NT2/D1 (cell line): Measurements from ENCODE around the gene KRTAP5-6.

ENCODE experiments used
- DNase-seq: peaks from one replicate; pipeline ENCODE4 v3.0.0-alpha.2; 2011; ENCODE audit warnings: low read depth, low spot score
- H3K27me3 ChIP-seq: 2 replicates; pipeline ENCODE4 v1.6.0; 2011; ENCODE audit warnings: mild to moderate bottlenecking; ENCODE audit not compliant: insufficient read length, insufficient read depth
- H3K36me3 ChIP-seq: 2 replicates; pipeline ENCODE4 v1.6.1; 2011; ENCODE audit warnings: mild to moderate bottlenecking, low read length, mixed read lengths; ENCODE audit not compliant: insufficient read depth, insufficient read length
- H3K4me1 ChIP-seq: 2 replicates; pipeline ENCODE4 v1.5.1; 2011; ENCODE audit not compliant: insufficient read depth, insufficient read length
- H3K4me3 ChIP-seq: 2 replicates; pipeline ENCODE4 v1.5.1; 2011; ENCODE audit warnings: low read depth; ENCODE audit not compliant: insufficient read length
- H3K9ac ChIP-seq: 2 replicates; pipeline ENCODE4 v1.6.0; 2011; ENCODE audit warnings: low read depth; ENCODE audit not compliant: insufficient read length
- H3K9me3 ChIP-seq: 2 replicates; pipeline ENCODE4 v1.5.1; 2011; ENCODE audit warnings: mild to moderate bottlenecking, low read length; ENCODE audit not compliant: insufficient read depth
- SUZ12 ChIP-seq: IDR thresholded peaks from 2 replicates; pipeline ENCODE4 v1.6.1; 2011; ENCODE audit not compliant: insufficient read length, insufficient read depth; ENCODE audit errors: extremely low read depth
- YY1 ChIP-seq: IDR thresholded peaks from 2 replicates; pipeline ENCODE4 v1.6.1; 2011; ENCODE audit not compliant: insufficient read length, insufficient read depth
- ZNF274 ChIP-seq: IDR thresholded peaks from 2 replicates; pipeline ENCODE4 v1.6.1; 2011; ENCODE audit warnings: mild to moderate bottlenecking, low read depth, low read length

Gene KRTAP5-6, protein sequence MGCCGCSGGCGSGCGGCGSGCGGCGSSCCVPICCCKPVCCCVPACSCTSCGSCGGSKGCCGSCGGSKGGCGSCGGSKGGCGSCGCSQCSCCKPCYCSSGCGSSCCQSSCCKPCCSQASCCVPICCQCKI

DNA sequence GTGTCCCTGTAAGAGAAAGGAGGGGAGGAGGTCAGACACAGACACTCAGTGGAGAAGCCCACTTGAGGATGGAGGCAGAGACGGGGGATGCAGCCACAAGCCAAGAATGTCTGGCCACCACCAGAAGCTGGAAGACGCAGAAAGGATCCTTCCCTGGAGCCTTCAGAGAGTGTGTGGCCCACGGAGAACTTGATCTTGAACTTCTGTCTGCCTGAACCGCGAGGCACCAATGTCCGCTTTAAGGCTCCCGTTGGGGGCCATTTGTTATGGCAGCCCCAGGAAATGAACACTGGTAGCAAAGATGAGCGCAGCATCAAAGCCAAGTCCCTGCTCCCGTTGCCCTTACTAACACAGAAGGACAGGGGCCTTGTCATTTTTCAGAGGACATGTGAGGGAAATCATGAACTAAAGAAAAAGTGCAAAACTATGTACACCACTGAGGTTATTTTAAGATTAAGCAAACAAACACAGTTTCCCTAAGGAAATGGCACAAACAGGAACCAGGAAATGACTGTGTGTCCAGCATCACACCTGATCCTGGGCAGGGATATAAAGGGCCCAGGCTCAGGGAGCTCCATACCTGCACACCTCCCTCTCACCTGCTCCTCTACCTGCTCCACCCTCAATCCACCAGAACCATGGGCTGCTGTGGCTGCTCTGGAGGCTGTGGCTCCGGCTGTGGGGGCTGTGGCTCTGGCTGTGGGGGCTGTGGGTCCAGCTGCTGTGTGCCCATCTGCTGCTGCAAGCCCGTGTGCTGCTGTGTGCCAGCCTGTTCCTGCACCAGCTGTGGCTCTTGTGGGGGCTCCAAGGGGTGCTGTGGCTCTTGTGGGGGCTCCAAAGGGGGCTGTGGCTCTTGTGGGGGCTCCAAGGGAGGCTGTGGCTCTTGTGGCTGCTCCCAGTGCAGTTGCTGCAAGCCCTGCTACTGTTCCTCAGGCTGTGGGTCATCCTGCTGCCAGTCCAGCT, at the start of gene KRTAP5-6:
KRTAP5-6 (plus strand) TSS at position 588 of the 963 bp plus-strand sequence; CDS start at position 639, 51 bp downstream.
- no peak for TF ChIP-seq YY1
- Histone ChIP-seq H3K27me3 (peaks cover 10% of the 10 kb centered on the region), H3K36me3 (no peaks in the 10 kb centered on the region)

DNA sequence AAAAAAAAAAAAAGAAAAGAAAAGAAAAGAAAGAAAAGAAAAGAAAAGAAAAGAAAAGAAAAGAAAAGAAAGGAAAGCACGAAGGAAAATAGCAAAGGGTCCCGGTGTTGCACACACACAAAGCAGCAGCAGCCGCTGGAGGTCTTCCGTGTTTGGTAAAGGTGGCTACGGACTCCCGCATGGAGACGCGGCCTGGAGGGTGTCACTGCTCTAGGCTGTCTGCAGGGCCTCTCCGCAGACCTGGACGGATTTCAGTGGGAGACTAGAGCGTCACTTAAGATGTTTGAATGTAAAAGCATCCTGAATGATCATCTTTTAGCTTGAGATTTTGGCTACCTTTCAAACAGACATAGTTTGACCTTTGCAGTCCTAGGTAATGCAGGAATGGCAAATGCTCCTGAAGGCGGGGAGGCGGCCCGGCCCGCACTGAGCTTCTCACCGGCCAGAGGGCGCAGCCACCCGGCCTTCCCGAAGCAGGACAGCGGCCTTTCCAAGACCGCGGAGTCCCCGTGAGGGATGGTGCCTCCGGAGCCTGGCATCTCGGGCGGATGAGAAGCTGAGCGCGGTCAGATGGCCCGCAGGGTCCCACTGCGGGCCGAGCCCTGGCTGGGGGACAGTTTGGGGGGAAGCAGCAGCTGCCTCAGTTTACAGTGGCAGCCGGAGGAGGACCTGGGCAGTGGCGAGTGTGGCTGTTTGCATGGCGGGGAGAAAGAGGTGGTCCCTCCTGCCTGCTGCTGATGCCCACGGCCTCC, 48.9 kb upstream of the KRTAP5-6 start:
- DNase-seq: no peak
- Histone ChIP-seq H3K4me1 (peaks cover 15% of the 10 kb centered on the region), H3K4me3 (no peak overlapping the region), H3K9ac (no peak overlapping the region), H3K27me3 (peaks cover 2% of the 10 kb centered on the region), H3K36me3 (no peaks in the 10 kb centered on the region), H3K9me3 (no peaks in the 10 kb centered on the region)
- TF ChIP-seq ZNF274 (no peak), SUZ12 (no peak), YY1 (no peak)

More for the DNA sequence above, at the start of gene KRTAP5-6:
- no peak for DNase-seq
- Histone ChIP-seq H3K4me1 (peaks cover 12% of the 10 kb centered on the region), H3K9me3 (peaks cover 13% of the 10 kb centered on the region; the same call in 1 of the 2 replicates), H3K4me3 (no peak within 1 kb of the TSS), H3K9ac (no peak within 1 kb of the TSS)

DNA sequence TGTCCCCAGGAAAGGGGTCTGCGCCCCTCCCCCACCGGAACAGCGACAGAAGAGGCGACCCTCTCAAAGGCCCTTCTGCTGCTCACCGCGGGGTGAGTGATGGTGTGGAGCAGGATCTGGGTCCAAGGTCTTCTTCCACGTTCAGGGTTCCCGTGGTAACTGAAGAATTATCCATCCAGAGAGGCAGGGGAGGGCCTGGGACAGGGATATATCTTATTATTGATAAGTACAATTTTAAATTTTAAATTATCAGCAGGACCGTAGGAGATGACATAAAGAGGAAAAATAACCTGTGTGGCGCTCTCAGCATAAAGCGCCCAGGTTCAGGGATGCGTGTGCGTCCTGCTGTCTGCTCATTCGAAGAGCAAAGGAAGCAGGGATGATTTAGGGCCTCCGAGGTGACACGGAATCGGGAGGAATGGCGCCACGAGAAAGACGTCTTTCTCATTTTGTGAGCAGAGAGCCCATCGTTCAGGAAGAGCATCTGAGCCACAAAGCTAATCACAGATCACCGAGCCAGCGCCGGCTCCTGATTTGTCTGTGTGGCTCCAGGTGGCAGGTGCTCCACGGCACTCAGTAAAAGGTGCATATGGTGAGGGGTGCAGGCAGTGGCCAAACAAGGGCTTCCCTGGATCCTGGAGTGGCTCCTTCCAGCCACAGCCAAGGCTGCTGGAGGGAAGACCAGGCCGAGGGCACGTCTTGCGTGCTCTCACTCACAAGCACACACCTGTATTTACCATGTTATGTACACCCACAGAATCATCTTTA, 48.2 kb upstream of the KRTAP5-6 start:
- DNase-seq: no peak
- TF ChIP-seq SUZ12: no peak
- TF ChIP-seq YY1: no peak
- TF ChIP-seq ZNF274: no peak
- Histone ChIP-seq H3K9ac (peak overlapping the region; percentile 3), H3K4me3 (no peak overlapping the region), H3K9me3 (no peaks in the 10 kb centered on the region), H3K27me3 (peaks cover 9% of the 10 kb centered on the region), H3K4me1 (peaks cover 18% of the 10 kb centered on the region), H3K36me3 (no peaks in the 10 kb centered on the region)

DNA sequence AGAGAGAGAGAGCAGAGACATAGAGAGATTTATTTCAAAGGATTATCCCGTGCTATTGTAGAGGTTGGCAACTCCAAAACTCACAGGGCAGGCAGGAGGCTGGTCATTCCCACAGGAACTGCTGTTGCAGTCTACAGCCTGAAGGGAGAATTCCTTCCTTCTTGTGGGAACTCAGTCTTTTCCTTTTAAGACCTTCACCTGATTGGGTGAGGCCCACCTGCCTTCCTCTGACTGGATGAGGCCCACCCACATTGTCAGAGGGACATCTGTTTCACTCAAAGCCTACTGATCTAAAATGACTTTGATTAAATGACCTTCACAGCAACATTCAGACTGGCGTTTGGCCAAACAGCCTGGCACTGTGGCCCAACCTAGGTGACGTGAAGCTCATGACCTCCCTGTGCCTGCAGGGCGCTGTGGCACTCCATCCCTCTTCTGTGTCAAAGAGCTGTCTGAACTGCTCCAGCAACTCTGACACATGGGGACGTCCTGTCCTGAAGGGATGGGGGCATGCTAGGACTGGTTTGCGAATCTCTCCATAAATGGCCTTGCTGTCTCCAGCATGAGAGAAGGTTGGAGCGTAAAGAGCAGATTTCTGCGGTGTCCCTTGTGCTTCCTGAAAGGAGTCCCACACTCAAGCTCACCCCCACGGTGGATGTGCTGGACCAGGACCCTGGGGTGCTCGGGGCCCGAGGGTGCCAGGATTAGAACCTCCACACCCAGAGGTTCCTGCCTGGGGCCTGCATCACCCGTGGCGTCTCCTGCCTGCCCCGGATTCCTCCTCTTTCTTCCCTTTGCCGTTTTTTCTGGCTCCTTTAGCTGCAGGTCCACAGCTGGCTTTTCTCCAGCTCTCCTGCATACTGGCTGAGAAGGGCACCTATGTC, 46.7 kb upstream of the KRTAP5-6 start:
- TF ChIP-seq YY1: no peak
- Histone ChIP-seq H3K4me1 (peaks cover 22% of the 10 kb centered on the region), H3K4me3 (no peak overlapping the region), H3K9ac (no peak overlapping the region), H3K27me3 (peaks cover 19% of the 10 kb centered on the region), H3K36me3 (no peaks in the 10 kb centered on the region), H3K9me3 (no peaks in the 10 kb centered on the region)
- no peak for DNase-seq

DNA sequence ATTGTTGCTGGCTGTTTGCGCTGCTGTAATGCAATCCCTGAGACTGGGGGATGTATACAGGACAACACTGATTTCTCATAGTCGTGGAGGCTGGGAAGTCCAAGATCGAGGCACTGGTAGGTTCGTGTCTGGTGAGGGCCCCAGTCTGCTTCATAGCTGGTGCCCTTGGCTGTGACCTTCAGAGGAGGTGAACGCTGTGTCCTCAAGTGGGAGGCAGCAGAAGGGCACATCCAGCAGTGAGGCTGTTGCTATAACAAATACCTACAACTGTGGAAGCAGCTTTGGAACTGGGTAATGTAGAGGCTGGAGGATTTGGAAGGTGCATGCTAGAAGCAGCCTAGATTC, 46.1 kb upstream of the KRTAP5-6 start:
- no peaks in the 10 kb centered on the region for H3K36me3 ChIP-seq
- no peak overlapping the region for H3K4me3 ChIP-seq
- DNase-seq: no peak
- H3K27me3 ChIP-seq: peaks cover 19% of the 10 kb centered on the region
- peaks cover 22% of the 10 kb centered on the region for H3K4me1 ChIP-seq
- H3K9me3 ChIP-seq: no peaks in the 10 kb centered on the region
- TF ChIP-seq YY1: no peak
- no peak for TF ChIP-seq SUZ12
- no peak for TF ChIP-seq ZNF274
- no peak overlapping the region for H3K9ac ChIP-seq

DNA sequence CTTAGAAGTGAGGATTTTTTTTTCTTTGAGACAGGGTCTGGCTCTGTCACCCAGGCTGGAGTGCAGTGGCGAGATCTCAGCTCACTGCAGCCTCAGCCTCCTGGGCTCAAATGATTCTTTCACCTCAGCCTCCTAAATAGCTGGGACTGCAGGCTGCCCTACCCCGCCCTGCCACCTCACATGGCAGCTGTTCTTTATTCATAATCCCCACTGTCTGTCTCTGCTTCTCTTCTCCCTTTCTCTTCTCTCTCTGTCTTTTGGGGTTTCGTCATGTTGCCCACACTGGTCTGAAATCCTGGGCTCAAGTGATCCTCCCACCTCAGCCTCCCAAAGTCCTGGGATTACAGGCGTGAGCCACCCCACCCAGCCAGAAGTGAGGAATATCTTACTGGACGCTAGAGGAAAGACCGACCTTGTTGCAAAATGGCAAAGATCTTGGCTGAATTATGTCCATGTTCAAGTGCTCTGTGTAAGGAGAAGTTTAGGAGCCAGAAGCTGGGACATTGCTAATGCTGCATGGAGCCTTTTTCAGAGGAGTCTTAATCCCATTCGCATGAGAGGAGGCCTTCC, 45.5 kb upstream of the KRTAP5-6 start:
- Histone ChIP-seq H3K4me3 (no peak overlapping the region), H3K9ac (peak overlapping the region; percentile 18), H3K4me1 (peaks cover 22% of the 10 kb centered on the region), H3K36me3 (no peaks in the 10 kb centered on the region), H3K9me3 (no peaks in the 10 kb centered on the region), H3K27me3 (peaks cover 19% of the 10 kb centered on the region)
- no peak for DNase-seq
- no peak for TF ChIP-seq SUZ12
- TF ChIP-seq ZNF274: no peak
- TF ChIP-seq YY1: no peak
